ENCODE measurements around the gene SORBS2.

GRCh38 chr4:185830263-185830994 lies 18.4 kb upstream of the SORBS2 start:
- TF ChIP-seq CTCF (conservative IDR thresholded peaks at IDR 0.05 in 1 of 2, IDR thresholded peaks at IDR 0.05 in 1 of 2; ENCODE audit: low read depth in 1 of 2, low read length in 2 of 2): no peak
- TF ChIP-seq EZH2 (IDR thresholded peaks at IDR 0.05; ENCODE audit: low read length, missing control alignments): no peak

All from fibroblast of lung (primary cell).